Panc1 (cell line): ENCODE measurements around the gene CHKB.

Experiments
- TF ChIP-seq, protein P1 (sequence below): fragments of 450-650 bp; IDR thresholded peaks from 2 replicates; pipeline ENCODE4 v1.5.1; 2017; ENCODE audit warnings: mild to moderate bottlenecking
- TF ChIP-seq, protein P2 (sequence below), 2 experiments: IDR thresholded peaks; 2 replicates each; pipeline ENCODE4 v1.6.1; 2011 to 2012; ENCODE audit warnings: low read depth in 2 of 2, control low read depth in 1 of 2, low read length in 1 of 2, mild to moderate bottlenecking in 1 of 2, moderate library complexity in 1 of 2; ENCODE audit not compliant: insufficient read depth in 1 of 2

DNA sequence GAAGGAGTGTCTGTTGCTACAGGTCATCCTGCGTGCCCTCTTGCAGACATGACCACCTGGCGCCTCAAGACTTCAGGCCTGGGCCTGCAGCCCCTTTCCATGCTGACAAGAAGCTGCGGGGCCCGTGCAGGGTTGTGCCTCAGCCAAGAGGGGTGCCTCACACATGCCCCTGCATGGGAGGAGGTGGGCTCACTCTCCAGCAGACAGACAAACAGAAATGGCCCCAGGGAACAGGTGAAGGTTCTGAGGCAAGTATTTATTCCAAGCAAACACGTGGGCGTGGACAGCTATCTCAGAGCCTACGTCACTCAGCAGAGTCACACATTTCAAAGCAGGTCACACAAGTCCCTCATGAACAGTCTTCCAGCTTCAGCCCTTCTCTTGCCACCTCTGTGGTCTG lies 14.0 kb downstream of the CHKB start:
- TF ChIP-seq, protein P1, sequence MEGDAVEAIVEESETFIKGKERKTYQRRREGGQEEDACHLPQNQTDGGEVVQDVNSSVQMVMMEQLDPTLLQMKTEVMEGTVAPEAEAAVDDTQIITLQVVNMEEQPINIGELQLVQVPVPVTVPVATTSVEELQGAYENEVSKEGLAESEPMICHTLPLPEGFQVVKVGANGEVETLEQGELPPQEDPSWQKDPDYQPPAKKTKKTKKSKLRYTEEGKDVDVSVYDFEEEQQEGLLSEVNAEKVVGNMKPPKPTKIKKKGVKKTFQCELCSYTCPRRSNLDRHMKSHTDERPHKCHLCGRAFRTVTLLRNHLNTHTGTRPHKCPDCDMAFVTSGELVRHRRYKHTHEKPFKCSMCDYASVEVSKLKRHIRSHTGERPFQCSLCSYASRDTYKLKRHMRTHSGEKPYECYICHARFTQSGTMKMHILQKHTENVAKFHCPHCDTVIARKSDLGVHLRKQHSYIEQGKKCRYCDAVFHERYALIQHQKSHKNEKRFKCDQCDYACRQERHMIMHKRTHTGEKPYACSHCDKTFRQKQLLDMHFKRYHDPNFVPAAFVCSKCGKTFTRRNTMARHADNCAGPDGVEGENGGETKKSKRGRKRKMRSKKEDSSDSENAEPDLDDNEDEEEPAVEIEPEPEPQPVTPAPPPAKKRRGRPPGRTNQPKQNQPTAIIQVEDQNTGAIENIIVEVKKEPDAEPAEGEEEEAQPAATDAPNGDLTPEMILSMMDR, result no peak
- TF ChIP-seq, protein P2, sequence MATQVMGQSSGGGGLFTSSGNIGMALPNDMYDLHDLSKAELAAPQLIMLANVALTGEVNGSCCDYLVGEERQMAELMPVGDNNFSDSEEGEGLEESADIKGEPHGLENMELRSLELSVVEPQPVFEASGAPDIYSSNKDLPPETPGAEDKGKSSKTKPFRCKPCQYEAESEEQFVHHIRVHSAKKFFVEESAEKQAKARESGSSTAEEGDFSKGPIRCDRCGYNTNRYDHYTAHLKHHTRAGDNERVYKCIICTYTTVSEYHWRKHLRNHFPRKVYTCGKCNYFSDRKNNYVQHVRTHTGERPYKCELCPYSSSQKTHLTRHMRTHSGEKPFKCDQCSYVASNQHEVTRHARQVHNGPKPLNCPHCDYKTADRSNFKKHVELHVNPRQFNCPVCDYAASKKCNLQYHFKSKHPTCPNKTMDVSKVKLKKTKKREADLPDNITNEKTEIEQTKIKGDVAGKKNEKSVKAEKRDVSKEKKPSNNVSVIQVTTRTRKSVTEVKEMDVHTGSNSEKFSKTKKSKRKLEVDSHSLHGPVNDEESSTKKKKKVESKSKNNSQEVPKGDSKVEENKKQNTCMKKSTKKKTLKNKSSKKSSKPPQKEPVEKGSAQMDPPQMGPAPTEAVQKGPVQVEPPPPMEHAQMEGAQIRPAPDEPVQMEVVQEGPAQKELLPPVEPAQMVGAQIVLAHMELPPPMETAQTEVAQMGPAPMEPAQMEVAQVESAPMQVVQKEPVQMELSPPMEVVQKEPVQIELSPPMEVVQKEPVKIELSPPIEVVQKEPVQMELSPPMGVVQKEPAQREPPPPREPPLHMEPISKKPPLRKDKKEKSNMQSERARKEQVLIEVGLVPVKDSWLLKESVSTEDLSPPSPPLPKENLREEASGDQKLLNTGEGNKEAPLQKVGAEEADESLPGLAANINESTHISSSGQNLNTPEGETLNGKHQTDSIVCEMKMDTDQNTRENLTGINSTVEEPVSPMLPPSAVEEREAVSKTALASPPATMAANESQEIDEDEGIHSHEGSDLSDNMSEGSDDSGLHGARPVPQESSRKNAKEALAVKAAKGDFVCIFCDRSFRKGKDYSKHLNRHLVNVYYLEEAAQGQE (IDR thresholded peaks at IDR 0.05; ENCODE audit: insufficient read depth in 1 of 2, low read depth in 2 of 2, low read length in 1 of 2), result no peak
